ENCODE results near the gene MDH1B. TPM values are rescaled to one million over a fixed set of nuclear protein-coding genes. Genes with fewer than 3 reads are reported as not detected.

The MDH1B gene
- total RNA-seq, 1 experiment from 2014 or later: 1.3 TPM

DNA sequence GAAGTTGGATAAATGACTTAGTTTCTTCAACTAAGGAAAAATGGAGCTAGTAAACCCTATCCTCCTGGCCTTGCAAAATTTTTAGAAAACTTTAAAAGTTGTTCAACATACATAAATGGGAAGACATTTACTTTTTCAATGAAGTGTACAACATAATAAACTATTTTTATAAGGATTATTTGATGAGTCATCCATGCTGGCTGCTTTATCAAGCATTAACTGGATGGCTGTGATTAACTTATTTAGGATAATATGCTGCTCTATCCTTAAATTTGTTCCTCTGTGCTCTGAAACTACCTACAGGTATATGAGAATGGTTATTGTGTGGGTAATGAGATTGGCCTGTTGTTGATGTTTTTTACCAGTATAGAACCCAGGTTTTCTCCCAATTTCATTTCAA, 68.2 kb downstream of the MDH1B start:
- Histone ChIP-seq H3K56ac (ENCODE audit: insufficient read length, low read depth, low read length) (no peak overlapping the region), H3T11ph (ENCODE audit: low read length) (no peak overlapping the region), H3K79me1 (ENCODE audit: insufficient read depth, low read depth, low read length, poor library complexity, severe bottlenecking) (no peaks in the 10 kb centered on the region), H3K14ac (ENCODE audit: insufficient read depth, low read length) (no peak overlapping the region), H4K91ac (ENCODE audit: insufficient read length, low read depth, low read length) (no peak overlapping the region), H2AK5ac (ENCODE audit: insufficient read length, low read length) (no peak overlapping the region), H3K27ac (ENCODE audit: insufficient read length, low read depth, low read length) (no peak overlapping the region), H4K8ac (replicated peaks; ENCODE audit: insufficient read length, low read depth, low read length) (no peak overlapping the region), H3K9me3 (ENCODE audit: control insufficient read depth, low read depth, low read length) (no peaks in the 10 kb centered on the region), H2BK15ac (ENCODE audit: low read depth, low read length) (no peak overlapping the region), H2BK120ac (ENCODE audit: low read depth, low read length, poor library complexity, severe bottlenecking) (no peak overlapping the region), H3K4ac (ENCODE audit: low read depth, low read length) (no peak overlapping the region), H2BK12ac (ENCODE audit: insufficient read length, low read depth, low read length) (no peak overlapping the region), H2BK20ac (ENCODE audit: low read depth, low read length, poor library complexity, severe bottlenecking) (no peak overlapping the region), H3K27me3 (ENCODE audit: insufficient read depth, low read length) (no peaks in the 10 kb centered on the region), H4K5ac (ENCODE audit: insufficient read length, low read depth, low read length) (no peak overlapping the region), H3K4me1 (ENCODE audit: insufficient read depth, low read length) (no peaks in the 10 kb centered on the region), H2BK5ac (ENCODE audit: insufficient read length, low read length) (no peak overlapping the region), H3K4me2 (ENCODE audit: insufficient read depth, insufficient read length, low read length) (no peak overlapping the region), H3K79me2 (ENCODE audit: insufficient read depth, low read length) (no peaks in the 10 kb centered on the region), H4K20me1 (ENCODE audit: control insufficient read depth, insufficient read depth, insufficient read length) (no peaks in the 10 kb centered on the region), H3K18ac (ENCODE audit: insufficient read length, low read depth, low read length) (no peak overlapping the region), H3K9ac (ENCODE audit: extremely low read depth, insufficient read length, low read length) (no peak overlapping the region), H3K23ac (ENCODE audit: insufficient read length, low read depth, low read length) (no peak overlapping the region), H2AFZ (ENCODE audit: low read length) (no peak overlapping the region), H3K23me2 (ENCODE audit: insufficient read length, low read depth, low read length, poor library complexity, severe bottlenecking) (no peaks in the 10 kb centered on the region)
- Mint-ChIP-seq H3K27me3 (ENCODE audit: low read depth) (peaks cover 3% of the 10 kb centered on the region; the same call in 1 of the 2 replicates), H3K27ac (no peak overlapping the region), H3K4me1 (0 out of 4 replicates have a peak, but pooled peaks cover 0 to 3% of the 10 kb centered on the region in 2 experiments), H3K9me3 (no peaks in the 10 kb centered on the region), H3K4me3 (no peak overlapping the region), H3K36me3 (ENCODE audit: insufficient read depth in 1 of 3, low read depth in 3 of 3) (no peaks in the 10 kb centered on the region)
- TF ChIP-seq, protein P1, sequence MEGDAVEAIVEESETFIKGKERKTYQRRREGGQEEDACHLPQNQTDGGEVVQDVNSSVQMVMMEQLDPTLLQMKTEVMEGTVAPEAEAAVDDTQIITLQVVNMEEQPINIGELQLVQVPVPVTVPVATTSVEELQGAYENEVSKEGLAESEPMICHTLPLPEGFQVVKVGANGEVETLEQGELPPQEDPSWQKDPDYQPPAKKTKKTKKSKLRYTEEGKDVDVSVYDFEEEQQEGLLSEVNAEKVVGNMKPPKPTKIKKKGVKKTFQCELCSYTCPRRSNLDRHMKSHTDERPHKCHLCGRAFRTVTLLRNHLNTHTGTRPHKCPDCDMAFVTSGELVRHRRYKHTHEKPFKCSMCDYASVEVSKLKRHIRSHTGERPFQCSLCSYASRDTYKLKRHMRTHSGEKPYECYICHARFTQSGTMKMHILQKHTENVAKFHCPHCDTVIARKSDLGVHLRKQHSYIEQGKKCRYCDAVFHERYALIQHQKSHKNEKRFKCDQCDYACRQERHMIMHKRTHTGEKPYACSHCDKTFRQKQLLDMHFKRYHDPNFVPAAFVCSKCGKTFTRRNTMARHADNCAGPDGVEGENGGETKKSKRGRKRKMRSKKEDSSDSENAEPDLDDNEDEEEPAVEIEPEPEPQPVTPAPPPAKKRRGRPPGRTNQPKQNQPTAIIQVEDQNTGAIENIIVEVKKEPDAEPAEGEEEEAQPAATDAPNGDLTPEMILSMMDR (conservative IDR thresholded peaks at IDR 0.05): no peak
- no peak for DNase-seq
